ENCODE measurements around the gene FAM120A. TPM values are rescaled to one million over a fixed set of nuclear protein-coding genes. Genes with fewer than 3 reads are reported as not detected.

The FAM120A gene, protein sequence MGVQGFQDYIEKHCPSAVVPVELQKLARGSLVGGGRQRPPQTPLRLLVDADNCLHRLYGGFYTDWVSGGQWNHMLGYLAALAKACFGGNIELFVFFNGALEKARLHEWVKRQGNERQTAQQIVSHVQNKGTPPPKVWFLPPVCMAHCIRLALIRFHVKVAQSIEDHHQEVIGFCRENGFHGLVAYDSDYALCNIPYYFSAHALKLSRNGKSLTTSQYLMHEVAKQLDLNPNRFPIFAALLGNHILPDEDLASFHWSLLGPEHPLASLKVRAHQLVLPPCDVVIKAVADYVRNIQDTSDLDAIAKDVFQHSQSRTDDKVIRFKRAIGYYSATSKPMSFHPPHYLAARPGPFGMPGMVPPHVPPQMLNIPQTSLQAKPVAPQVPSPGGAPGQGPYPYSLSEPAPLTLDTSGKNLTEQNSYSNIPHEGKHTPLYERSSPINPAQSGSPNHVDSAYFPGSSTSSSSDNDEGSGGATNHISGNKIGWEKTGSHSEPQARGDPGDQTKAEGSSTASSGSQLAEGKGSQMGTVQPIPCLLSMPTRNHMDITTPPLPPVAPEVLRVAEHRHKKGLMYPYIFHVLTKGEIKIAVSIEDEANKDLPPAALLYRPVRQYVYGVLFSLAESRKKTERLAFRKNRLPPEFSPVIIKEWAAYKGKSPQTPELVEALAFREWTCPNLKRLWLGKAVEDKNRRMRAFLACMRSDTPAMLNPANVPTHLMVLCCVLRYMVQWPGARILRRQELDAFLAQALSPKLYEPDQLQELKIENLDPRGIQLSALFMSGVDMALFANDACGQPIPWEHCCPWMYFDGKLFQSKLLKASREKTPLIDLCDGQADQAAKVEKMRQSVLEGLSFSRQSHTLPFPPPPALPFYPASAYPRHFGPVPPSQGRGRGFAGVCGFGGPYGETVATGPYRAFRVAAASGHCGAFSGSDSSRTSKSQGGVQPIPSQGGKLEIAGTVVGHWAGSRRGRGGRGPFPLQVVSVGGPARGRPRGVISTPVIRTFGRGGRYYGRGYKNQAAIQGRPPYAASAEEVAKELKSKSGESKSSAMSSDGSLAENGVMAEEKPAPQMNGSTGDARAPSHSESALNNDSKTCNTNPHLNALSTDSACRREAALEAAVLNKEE
- 83.1 and 95.7 TPM in 2 replicates for total RNA-seq

DNA sequence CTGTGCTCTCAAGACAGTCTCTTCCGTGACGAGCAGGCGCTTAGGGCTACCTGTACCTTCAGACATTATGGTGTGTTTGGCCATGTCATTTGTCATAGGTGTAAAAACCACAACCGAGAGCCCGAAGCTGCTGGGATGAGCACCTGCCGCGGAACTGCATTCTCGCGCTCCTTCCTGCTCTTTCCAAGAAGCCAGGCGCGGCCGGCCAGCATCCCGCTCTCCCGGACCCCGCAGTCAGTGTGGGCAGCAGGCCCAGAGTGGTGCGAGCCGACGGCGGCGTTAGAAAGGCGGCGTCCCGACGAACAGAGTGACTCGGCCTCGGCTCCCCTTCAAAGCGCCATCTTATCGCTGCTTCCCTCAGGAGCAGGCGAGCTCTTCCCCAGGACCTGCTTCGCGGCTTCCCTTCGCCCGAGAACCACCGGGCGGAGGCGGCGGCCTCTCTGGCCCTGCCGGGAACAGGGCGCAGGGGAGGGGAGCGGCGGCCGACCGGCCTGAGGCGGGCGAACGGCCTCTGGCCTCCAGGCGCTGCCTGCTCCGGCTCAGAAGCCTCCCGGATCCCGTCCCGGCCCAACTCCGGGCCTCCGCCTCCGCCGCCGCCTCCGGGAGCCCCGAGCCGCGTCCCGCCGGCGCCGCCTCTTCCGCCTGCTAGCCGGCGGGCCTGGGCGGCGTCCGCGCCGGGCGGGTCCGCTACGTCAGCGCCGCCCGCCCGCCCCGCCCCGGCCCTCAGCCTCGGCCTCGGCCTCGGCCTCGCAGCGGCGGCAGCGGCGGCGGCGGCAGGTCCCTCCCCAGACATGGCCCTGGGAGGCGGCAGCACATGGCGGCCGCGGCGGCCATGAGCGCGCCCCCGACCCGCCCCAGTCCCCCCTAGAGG, at the start of gene FAM120A:
Gene FAM120A (plus strand): TSS at position 741 of the 871 bp plus-strand sequence. CDS start 231 bp downstream, outside the sequence.

DNA sequence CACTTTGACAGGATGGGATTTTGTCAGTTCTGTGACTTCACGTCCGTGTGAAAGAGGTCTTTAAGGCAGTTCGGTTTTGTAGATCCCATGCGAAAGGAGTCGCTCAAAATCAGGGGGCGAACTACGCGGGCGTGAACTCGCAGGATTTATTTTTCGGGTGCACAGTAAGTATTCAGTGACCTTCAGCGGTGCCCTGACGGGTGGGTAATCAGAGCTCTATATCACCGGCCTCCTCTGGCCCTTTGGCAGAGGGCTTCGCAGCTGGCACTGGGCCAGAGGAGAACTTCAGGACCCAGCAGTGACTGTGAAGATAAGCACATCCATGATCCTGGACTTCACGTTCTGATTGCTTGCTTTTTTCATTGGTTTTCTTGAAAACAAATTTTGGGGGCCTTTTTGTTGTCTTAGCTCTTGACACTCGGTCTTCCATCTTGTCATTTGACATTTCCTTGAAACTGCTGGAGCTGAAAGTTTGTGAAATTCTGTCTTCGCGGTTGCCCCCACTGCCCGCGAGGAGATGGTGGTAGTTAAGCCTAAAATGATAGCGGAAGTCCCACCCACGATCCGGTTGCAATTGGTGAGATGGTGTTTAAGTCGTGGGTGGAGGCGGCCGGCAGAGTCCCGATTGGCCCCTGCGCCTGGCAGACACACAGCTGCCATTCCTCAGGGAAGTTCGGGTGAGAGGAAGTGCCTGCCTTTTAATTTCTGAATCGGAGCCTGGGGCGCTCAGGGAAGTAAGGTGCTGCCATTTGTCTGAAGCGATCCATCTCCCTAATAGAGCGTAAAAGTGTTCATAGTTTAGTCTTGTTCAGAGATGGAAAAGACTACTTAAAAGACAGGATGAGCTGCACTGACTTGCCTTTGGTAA, 1.8 kb downstream of the FAM120A start, which contains the start of gene FAM120AOS:
Gene FAM120AOS (minus strand): TSS at position 535 of the 868 bp plus-strand sequence. CDS start 872 bp downstream, outside the sequence.

GRCh38 chr9:93576258-93577077, 125.0 kb downstream of the FAM120A start, which contains the start of gene PHF2:
Gene PHF2 (plus strand): TSS chr9:93576584. CDS start chr9:93576774, 190 bp downstream.

Other genes with a start within 250 kb of the FAM120A start
- 26.6 and 31.3 TPM in 2 replicates for gene FAM120AOS, start 1.9 kb downstream of the FAM120A start, total RNA-seq
- gene PHF2, start 124.9 kb downstream of the FAM120A start, total RNA-seq: 12.1 and 12.3 TPM in 2 replicates